KMS-11 (cell line): ENCODE measurements around the gene MFSD11.

Experiments
- H2AFZ ChIP-seq: fragments of 200-600 bp; sonication (generic); 2 replicates; pipeline ENCODE4 v1.6.1; 2016; ENCODE audit warnings: antibody characterized with exemption, mixed run types, low read depth
- H3K27ac ChIP-seq: fragments of 200-600 bp; sonication (generic); 2 replicates; pipeline ENCODE4 v1.6.1; 2016; ENCODE audit warnings: mild to moderate bottlenecking, mixed run types
- H3K27me3 ChIP-seq: fragments of 200-600 bp; sonication (generic); 2 replicates; pipeline ENCODE4 v1.6.1; 2017; ENCODE audit warnings: mild to moderate bottlenecking, low read depth, mixed run types, moderate library complexity; ENCODE audit not compliant: insufficient read depth
- H3K36me3 ChIP-seq: fragments of 200-600 bp; sonication (generic); 2 replicates; pipeline ENCODE4 v1.6.1; 2017; ENCODE audit warnings: mild to moderate bottlenecking, mixed run types; ENCODE audit not compliant: insufficient read depth
- H3K4me1 ChIP-seq: fragments of 200-600 bp; sonication (generic); 2 replicates; pipeline ENCODE4 v1.6.1; 2016; ENCODE audit warnings: mild to moderate bottlenecking, low read depth, mixed run types; ENCODE audit not compliant: poor library complexity, severe bottlenecking
- H3K4me2 ChIP-seq: fragments of 200-600 bp; sonication (generic); 2 replicates; pipeline ENCODE4 v1.7.0; 2016; ENCODE audit warnings: mild to moderate bottlenecking, mixed run types
- H3K4me3 ChIP-seq: fragments of 200-600 bp; sonication (generic); IDR thresholded peaks from 2 replicates; pipeline ENCODE4 v1.6.1; 2017; ENCODE audit warnings: low read depth, low read length, mixed read lengths; ENCODE audit not compliant: insufficient read depth
- H3K79me2 ChIP-seq: fragments of 200-600 bp; sonication (generic); 2 replicates; pipeline ENCODE4 v1.6.1; 2016; ENCODE audit warnings: low read depth, mixed run types; ENCODE audit not compliant: insufficient read depth
- H3K9ac ChIP-seq: fragments of 200-600 bp; sonication (generic); 2 replicates; pipeline ENCODE4 v1.6.1; 2016; ENCODE audit warnings: mild to moderate bottlenecking, mixed run types
- H4K20me1 ChIP-seq: fragments of 200-600 bp; sonication (generic); 2 replicates; pipeline ENCODE4 v1.6.1; 2016; ENCODE audit warnings: mild to moderate bottlenecking, mixed run types; ENCODE audit not compliant: insufficient read depth
- CTCF ChIP-seq: fragments of 200-600 bp; sonication (generic); conservative IDR thresholded peaks from 2 replicates; pipeline ENCODE4 v1.6.1; 2017; ENCODE audit warnings: low read depth, mild to moderate bottlenecking, antibody characterized with exemption, low read length, moderate library complexity, mixed read lengths

Gene MFSD11

DNA sequence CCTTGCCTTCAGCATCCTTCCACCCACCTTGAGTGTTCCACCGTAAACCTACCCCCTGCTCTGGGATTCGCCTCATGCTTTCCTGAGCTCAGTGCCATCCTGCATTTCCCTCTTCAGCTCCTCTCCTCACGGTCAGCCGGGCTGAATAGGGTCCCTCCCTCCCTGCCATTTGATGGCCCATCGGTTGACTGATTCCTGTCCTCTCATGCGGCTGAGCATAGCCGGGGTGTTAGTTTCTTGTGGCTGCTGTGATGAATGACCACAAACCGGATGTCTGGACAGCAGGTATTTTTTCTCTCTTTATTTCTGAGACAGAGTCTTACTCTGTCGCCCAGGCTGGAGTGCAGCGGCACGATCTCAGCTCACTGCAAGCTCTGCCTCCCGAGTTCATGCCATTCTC, 86.2 kb downstream of the MFSD11 start:
- Histone ChIP-seq H3K79me2 (no peaks in the 10 kb centered on the region), H3K36me3 (no peaks in the 10 kb centered on the region), H3K4me2 (no peak overlapping the region), H3K27ac (no peak overlapping the region), H2AFZ (no peak overlapping the region), H3K27me3 (no peaks in the 10 kb centered on the region), H3K4me3 (no peak overlapping the region), H4K20me1 (no peaks in the 10 kb centered on the region), H3K4me1 (no peaks in the 10 kb centered on the region), H3K9ac (no peak overlapping the region)
- TF ChIP-seq CTCF = no peak

- no peak for TF ChIP-seq CTCF
- Histone ChIP-seq H3K9ac (no peak overlapping the region), H3K27me3 (no peaks in the 10 kb centered on the region), H3K36me3 (no peaks in the 10 kb centered on the region), H4K20me1 (no peaks in the 10 kb centered on the region), H3K4me3 (no peak overlapping the region), H3K4me2 (no peak overlapping the region), H2AFZ (no peak overlapping the region), H3K79me2 (no peaks in the 10 kb centered on the region), H3K27ac (no peak overlapping the region), H3K4me1 (no peaks in the 10 kb centered on the region)
Measured at GRCh38 chr17:76826330-76827068, 88.6 kb downstream of the MFSD11 start.

GRCh38 chr17:76827736-76828135, 89.8 kb downstream of the MFSD11 start:
- Histone ChIP-seq H3K4me2 (no peak overlapping the region), H3K4me1 (no peaks in the 10 kb centered on the region), H3K79me2 (no peaks in the 10 kb centered on the region), H3K4me3 (no peak overlapping the region), H4K20me1 (no peaks in the 10 kb centered on the region), H3K9ac (no peak overlapping the region), H2AFZ (no peak overlapping the region), H3K36me3 (no peaks in the 10 kb centered on the region), H3K27ac (no peak overlapping the region), H3K27me3 (no peaks in the 10 kb centered on the region)
- TF ChIP-seq CTCF = no peak
